Central memory CD8-positive, alpha-beta T cell (primary cell): ENCODE measurements around the gene GNAS.

Experiments
- ATAC-seq: fragments of 150-1000 bp; cut with Tn5 transposase; replicated peaks from 2 replicates; pipeline ENCODE4 v1.10.0; 2022; ENCODE audit warnings: mild to moderate bottlenecking, moderate FRiP score, moderate number of reproducible peaks; ENCODE audit not compliant: poor library complexity, severe bottlenecking; ENCODE audit errors: extremely low read depth
- DNase-seq, 2 donors: peaks; one replicate each; pipeline ENCODE4 v3.0.0; 2021; ENCODE audit warnings: low spot score in 2 of 2
- H3K27ac Mint-ChIP-seq: one replicate; pipeline ENCODE4 v1.8.0; 2022; ENCODE audit warnings: low read depth, mild to moderate bottlenecking, moderate library complexity, mixed read lengths
- H3K27me3 Mint-ChIP-seq: one replicate; pipeline ENCODE4 v1.8.0; 2022; ENCODE audit warnings: mixed read lengths
- H3K36me3 Mint-ChIP-seq: one replicate; pipeline ENCODE4 v1.8.0; 2022; ENCODE audit warnings: mild to moderate bottlenecking, moderate library complexity, mixed read lengths; ENCODE audit not compliant: insufficient read depth
- H3K4me1 Mint-ChIP-seq: one replicate; pipeline ENCODE4 v1.8.0; 2022; ENCODE audit warnings: mixed read lengths
- H3K4me3 Mint-ChIP-seq: one replicate; pipeline ENCODE4 v1.8.0; 2022; ENCODE audit warnings: mild to moderate bottlenecking, moderate library complexity, mixed read lengths
- H3K9me3 Mint-ChIP-seq: one replicate; pipeline ENCODE4 v1.8.0; 2022; ENCODE audit warnings: mixed read lengths

The GNAS gene

DNA sequence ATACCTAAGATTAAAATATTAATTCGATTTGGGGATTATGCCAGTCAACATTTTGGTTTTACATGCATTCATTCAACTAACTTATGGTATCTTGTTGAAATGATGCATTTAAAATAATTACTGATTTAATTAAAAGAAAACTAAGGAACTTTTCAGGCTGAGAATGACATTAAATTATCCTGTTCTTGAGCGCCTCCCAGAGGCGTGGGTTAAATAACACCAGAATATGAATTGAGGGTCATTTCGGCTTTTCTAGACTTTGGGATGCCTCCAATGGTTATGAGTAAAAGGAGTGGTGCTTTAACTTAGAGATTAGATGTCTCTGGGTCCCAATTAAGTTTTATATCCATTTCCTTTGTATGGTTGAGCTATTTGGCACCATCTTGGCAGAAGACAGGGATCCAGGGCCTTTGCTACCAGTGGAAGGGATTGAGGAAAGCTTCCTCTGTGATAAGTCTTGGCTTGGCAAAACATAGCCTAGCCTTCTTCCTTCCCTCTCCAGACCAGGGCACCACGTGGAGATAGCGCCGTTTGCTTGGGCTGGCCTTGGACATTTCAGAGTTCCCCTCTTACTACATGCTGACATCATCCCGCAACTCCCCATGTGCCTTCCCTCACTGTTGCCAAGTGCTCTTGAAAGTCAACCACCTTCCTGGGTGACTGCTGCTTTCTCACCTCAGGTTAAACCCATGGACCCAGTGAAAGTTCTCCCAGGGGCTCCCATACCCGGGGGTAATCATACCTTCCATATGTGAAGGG lies 28.7 kb downstream of the GNAS start:
- no peak overlapping the region for H3K4me3 Mint-ChIP-seq
- no peaks in the 10 kb centered on the region for H3K9me3 Mint-ChIP-seq
- H3K27me3 Mint-ChIP-seq: peaks cover 6% of the 10 kb centered on the region
- ATAC-seq (no peak), DNase-seq (no peak)
- peaks cover 11% of the 10 kb centered on the region for H3K4me1 Mint-ChIP-seq
- no peak overlapping the region for H3K27ac Mint-ChIP-seq
- peaks cover 2% of the 10 kb centered on the region for H3K36me3 Mint-ChIP-seq

DNA sequence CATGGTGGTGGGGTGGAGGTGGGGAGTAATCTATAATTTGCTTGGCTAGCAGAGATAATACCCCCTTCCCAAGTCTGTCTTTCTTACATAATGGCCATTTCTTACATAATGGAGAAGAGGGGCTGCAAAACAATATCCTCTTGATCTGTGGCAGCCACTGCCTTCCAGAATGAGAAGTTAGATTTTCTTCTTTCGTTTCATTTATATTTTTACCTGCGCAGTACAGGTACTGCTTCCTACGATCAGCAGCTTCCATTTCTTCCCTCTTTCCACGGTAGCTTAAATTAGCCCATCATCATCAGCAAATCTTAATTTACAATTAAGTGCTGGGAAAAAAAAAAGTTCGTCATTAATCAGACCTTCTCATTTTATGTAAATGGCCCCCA lies 30.2 kb downstream of the GNAS start:
- peaks cover under 1% of the 10 kb centered on the region for H3K36me3 Mint-ChIP-seq
- ATAC-seq (no peak), DNase-seq (no peak)
- H3K27ac Mint-ChIP-seq: no peak overlapping the region
- peaks cover 6% of the 10 kb centered on the region for H3K27me3 Mint-ChIP-seq
- no peak overlapping the region for H3K4me3 Mint-ChIP-seq
- peaks cover 7% of the 10 kb centered on the region for H3K4me1 Mint-ChIP-seq
- H3K9me3 Mint-ChIP-seq: no peaks in the 10 kb centered on the region

DNA sequence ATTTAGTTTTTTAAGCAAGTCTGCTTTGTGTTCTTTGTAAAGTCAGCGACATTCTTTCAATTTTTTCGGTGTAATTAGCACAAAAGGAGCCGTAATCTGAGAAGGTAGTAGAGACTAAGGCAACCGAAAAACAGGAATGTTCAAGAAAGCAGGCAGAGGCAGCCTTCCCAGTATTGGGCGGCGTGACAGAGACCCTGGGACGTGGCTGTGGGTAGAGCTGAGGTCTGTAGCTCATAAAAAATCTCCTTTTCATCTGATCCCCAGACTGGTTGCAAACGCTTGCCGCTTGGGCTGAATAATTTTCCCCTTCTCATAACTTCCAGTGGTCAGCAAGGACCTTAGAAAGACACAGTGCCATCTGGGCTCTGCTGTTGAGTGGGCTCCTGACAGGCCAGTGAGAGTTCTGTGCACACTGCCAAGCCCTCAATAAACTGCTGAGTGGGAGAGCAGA lies 30.8 kb downstream of the GNAS start:
- no peaks in the 10 kb centered on the region for H3K36me3 Mint-ChIP-seq
- H3K4me1 Mint-ChIP-seq: peaks cover 1% of the 10 kb centered on the region
- H3K27me3 Mint-ChIP-seq: peaks cover 6% of the 10 kb centered on the region
- DNase-seq: no peak
- H3K9me3 Mint-ChIP-seq: no peaks in the 10 kb centered on the region
- H3K4me3 Mint-ChIP-seq: no peak overlapping the region
- ATAC-seq: no peak
- no peak overlapping the region for H3K27ac Mint-ChIP-seq

DNA sequence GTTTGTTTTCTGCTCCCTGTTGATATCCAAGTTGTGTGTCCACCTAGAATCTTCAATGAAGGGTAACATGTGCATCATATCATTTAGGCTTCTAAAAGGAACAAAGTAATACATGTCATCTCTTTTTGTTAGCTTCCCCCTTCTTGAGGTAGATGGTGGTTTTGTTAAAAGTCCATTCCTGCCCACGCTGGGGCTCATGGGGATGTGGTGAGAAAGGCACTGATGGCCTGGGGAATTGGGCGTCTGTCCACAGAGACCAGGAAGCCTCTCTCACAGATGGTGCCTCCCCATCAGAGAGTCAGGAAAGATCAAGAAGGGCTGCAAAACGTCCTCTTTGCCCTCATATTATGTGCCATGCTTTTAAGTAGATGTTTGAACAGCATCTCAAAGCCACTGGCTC lies 32.5 kb downstream of the GNAS start:
- ATAC-seq (no peak), DNase-seq (no peak)
- peaks cover 10% of the 10 kb centered on the region for H3K36me3 Mint-ChIP-seq
- H3K4me1 Mint-ChIP-seq: peaks cover 3% of the 10 kb centered on the region
- no peak overlapping the region for H3K27ac Mint-ChIP-seq
- H3K9me3 Mint-ChIP-seq: no peaks in the 10 kb centered on the region
- H3K27me3 Mint-ChIP-seq: peaks cover 6% of the 10 kb centered on the region
- no peak overlapping the region for H3K4me3 Mint-ChIP-seq

DNA sequence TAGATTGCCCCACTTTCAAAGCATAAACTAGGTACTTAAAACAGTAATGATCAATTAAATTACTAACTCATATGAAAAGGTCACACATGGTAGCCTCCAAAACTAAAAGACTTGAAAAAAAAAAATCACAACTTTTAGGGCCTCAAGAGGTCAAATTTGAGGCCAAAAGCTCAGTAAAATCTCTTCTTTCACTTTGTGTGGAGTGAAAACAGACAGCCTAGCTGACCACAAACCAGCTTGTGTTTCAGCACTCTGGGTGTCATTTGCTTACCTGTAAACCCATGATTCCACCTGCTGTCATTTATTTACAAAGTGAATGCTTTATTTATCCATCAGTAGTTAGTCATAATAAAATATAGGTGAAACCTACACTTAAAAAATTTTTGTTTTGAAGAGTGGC lies 34.0 kb downstream of the GNAS start:
- peaks cover 15% of the 10 kb centered on the region for H3K36me3 Mint-ChIP-seq
- peaks cover 6% of the 10 kb centered on the region for H3K27me3 Mint-ChIP-seq
- H3K4me1 Mint-ChIP-seq: peaks cover 6% of the 10 kb centered on the region
- H3K27ac Mint-ChIP-seq: no peak overlapping the region
- ATAC-seq: no peak
- H3K4me3 Mint-ChIP-seq: no peak overlapping the region
- no peaks in the 10 kb centered on the region for H3K9me3 Mint-ChIP-seq
- no peak for DNase-seq

DNA sequence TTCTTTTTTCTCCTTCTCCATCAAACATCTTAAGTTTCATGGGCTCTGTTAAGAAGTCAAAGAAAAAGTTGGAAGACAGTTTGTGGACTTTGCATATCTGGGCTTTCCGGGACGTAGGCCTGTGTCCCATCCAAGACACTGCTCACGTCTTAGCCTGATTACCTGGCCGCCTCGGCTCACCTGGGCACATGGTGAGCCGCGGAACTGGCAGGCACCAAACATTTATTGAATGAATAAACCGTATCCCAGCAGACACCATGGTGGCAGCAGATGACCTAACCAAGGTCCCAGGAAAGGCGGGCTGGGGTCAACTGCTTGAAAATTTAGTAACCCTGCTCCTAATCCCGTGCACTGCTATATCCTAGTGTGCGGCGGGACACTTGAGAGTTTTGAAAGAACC lies 35.6 kb downstream of the GNAS start:
- Mint-ChIP-seq H3K27ac (peak overlapping the region; percentile 83), H3K4me1 (peaks cover 20% of the 10 kb centered on the region), H3K27me3 (peaks cover 2% of the 10 kb centered on the region), H3K36me3 (peaks cover 24% of the 10 kb centered on the region), H3K9me3 (no peaks in the 10 kb centered on the region), H3K4me3 (peak overlapping the region; percentile 90)
- DNase-seq (no peak), ATAC-seq (no peak)

DNA sequence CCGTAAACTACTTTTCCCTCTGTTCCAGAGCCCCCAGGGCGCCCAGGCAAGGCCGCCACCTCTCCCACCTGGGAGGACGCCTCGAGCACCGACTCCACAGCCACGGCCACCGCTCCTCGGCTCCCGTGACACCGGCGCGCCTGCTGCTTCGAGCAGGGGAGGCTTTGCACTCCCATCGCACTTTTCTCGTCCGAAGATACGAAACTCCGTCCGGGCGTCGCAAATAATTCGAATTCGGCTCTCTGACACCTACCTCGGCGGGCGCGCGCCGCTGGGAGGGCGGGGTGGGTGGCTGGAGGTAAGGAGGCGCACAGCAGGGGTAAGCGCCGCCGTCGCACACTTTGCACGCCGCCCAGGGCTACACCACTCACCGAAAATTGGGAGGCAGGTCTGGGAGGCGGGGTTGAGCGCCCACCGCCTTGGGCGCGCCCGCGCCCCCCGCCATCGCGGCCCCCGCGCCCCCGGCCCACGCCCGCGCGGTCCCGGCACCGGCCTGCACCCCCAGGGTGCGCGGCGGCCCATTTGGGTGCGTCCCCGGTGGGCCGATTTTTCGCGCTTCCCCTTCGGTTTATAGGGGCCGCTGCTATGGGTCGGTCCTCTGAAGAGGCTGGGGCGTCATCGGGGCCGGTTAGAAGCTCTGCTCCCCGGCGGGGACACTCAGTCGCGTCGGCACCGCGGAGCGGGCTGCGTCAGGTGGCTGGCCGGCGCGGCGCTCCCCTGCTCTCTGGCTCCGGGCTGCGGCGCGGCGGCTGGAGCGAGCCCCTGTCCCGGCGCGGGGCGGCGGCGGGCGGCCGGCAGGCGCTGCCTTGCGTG lies 36.2 kb downstream of the GNAS start:
- Mint-ChIP-seq H3K27me3 (no peaks in the 10 kb centered on the region), H3K4me3 (peak overlapping the region; percentile 90), H3K27ac (peak overlapping the region; percentile 98), H3K4me1 (peaks cover 26% of the 10 kb centered on the region), H3K36me3 (peaks cover 28% of the 10 kb centered on the region), H3K9me3 (no peaks in the 10 kb centered on the region)
- ATAC-seq (peak; percentile 55), DNase-seq (peak in 1 of 2 donors; percentile 82)

DNA sequence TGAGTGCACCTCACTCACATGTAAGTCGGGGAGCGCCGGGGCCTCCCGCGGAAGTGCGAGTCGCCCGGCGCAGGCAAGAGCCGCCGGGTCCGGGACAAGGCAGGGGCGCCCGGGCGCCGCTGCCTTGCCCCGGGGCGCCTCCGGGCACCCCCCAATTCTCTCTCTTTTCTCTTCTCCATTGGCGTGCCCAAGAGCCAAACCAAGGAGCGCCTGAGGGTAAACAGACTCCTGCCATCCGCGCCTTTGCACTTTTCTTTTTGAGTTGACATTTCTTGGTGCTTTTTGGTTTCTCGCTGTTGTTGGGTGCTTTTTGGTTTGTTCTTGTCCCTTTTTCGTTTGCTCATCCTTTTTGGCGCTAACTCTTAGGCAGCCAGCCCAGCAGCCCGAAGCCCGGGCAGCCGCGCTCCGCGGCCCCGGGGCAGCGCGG lies 36.8 kb downstream of the GNAS start:
- DNase-seq: no peak
- peak; percentile 4 for ATAC-seq
- H3K4me3 Mint-ChIP-seq: peak overlapping the region; percentile 90
- no peaks in the 10 kb centered on the region for H3K9me3 Mint-ChIP-seq
- peaks cover 32% of the 10 kb centered on the region for H3K4me1 Mint-ChIP-seq
- H3K36me3 Mint-ChIP-seq: peaks cover 28% of the 10 kb centered on the region
- H3K27me3 Mint-ChIP-seq: no peaks in the 10 kb centered on the region
- peak overlapping the region; percentile 98 for H3K27ac Mint-ChIP-seq

DNA sequence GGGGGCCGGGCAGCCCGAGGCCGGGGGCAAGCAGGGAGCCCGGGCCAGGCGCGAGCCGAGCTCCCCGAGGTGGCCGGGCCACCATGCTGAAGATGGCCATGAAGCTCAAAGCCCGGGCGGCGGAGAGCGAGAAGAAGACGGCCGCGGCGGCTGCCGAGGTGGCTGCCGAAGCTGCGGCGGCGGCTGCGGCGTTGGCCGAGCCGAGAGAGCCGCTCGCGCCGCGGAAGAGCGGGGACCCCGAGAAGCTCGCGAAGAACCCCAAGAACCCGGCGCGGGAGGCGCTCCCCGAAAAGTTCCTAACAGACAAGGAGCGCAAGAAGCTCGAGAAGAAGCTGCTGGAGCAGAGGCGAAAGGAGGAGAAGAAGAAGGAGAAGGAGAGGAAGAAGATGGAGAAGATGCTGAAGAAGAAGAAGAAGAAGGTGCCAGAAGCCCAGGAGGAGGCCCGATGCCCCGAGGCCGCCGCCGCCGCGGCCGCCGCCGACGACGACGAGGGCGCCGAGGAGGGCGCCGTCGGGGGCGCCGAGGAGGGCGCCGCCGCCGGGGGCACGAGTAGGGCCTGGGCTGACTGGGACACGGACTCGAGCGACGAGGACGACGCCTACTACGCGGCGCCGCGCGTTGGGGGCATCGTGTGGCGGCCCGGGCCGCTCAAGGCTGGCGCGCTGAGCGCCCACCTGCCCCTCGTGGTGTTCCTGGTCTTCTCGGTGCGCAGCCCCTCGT lies 37.4 kb downstream of the GNAS start:
- DNase-seq (peak in 1 of 2 donors; percentile 45), ATAC-seq (peak; percentile 10)
- peaks cover 28% of the 10 kb centered on the region for H3K36me3 Mint-ChIP-seq
- no peaks in the 10 kb centered on the region for H3K9me3 Mint-ChIP-seq
- peaks cover 38% of the 10 kb centered on the region for H3K4me1 Mint-ChIP-seq
- H3K4me3 Mint-ChIP-seq: peak overlapping the region; percentile 90
- no peaks in the 10 kb centered on the region for H3K27me3 Mint-ChIP-seq
- peak overlapping the region; percentile 98 for H3K27ac Mint-ChIP-seq

DNA sequence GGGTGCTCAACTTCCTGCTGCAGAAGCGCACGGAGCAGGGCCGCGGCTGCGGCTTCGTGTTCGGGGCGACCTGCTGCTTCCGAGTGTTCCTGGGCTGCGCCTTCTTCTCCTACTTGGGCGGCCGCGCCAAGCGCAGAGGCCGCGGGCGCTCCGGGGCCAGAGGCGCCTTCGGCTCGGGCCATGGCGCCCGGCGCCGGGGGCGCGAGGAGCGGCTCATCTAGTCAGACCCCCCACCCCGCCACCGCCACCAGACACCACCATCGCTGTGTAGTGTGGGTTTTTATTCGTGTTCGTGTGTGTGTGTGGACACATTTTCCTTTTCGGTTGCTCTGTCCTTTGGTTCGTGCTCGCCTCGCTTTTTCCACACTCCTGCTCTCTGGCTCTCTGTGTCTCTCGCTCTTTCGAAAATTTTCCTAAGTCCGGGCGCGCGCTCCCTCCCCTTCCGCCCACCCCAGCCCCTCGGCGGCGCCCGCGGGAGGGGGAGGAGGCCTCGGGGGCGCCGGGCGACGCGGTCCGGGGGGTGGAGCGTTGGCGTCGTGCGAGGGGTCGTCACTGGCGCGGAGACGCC lies 38.1 kb downstream of the GNAS start:
- no peaks in the 10 kb centered on the region for H3K9me3 Mint-ChIP-seq
- peaks cover 45% of the 10 kb centered on the region for H3K4me1 Mint-ChIP-seq
- no peaks in the 10 kb centered on the region for H3K27me3 Mint-ChIP-seq
- peak; percentile 26 for ATAC-seq
- H3K36me3 Mint-ChIP-seq: peaks cover 31% of the 10 kb centered on the region
- peak overlapping the region; percentile 90 for H3K4me3 Mint-ChIP-seq
- peak in 1 of 2 donors; percentile 47 for DNase-seq
- peak overlapping the region; percentile 98 for H3K27ac Mint-ChIP-seq

DNA sequence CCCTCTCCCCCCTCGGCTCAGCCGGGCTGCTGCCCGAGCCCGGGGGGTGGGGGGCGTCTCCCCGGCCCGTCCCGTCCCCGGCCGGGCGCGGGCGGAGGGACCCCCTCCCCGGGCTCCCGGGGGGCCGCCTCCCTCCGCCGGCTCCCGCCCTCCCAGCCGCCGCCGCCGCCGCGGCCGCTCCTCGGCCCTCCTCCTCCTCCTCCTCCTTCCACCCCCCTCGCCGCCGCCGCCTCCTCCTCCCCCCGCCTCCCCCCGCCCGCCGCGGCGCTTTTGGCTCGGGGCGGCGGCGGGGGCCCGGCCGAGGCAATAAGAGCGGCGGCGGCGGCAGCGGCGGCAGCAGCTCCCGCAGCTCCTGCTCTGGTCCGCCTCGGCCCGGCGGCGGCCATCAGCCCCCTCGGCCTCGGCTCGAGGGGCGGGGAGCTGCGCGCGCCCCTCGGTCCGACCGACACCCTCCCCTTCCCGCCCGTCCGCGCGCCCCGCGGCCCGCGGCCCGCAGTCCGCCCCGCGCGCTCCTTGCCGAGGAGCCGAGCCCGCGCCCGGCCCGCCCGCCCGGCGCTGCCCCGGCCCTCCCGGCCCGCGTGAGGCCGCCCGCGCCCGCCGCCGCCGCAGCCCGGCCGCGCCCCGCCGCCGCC lies 38.7 kb downstream of the GNAS start:
- Mint-ChIP-seq H3K9me3 (no peaks in the 10 kb centered on the region), H3K27me3 (no peaks in the 10 kb centered on the region), H3K4me1 (peaks cover 51% of the 10 kb centered on the region), H3K36me3 (peaks cover 36% of the 10 kb centered on the region), H3K27ac (peak overlapping the region; percentile 98), H3K4me3 (peak overlapping the region; percentile 92)
- DNase-seq: peak in 1 of 2 donors; percentile 53
- ATAC-seq: peak; percentile 7

DNA sequence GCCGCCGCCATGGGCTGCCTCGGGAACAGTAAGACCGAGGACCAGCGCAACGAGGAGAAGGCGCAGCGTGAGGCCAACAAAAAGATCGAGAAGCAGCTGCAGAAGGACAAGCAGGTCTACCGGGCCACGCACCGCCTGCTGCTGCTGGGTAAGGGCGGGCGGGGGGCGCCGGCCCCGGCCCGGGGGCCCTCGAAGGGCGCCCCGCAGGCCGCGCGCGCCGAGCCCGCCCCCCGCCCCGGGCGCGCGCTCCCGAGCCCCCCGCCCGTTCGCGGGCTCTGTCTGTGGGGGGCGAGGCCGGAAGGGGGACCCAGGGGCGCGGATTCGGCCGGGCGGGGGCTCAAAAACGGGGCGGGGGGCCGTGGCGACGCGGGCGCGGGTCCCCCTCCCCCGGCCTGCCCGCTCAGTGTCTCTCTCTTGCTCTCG lies 39.2 kb downstream of the GNAS start:
- Mint-ChIP-seq H3K27me3 (no peaks in the 10 kb centered on the region), H3K9me3 (no peaks in the 10 kb centered on the region), H3K27ac (peak overlapping the region; percentile 96), H3K4me3 (peak overlapping the region; percentile 92), H3K4me1 (peaks cover 56% of the 10 kb centered on the region), H3K36me3 (peaks cover 41% of the 10 kb centered on the region)
- peak in 1 of 2 donors; percentile 19 for DNase-seq
- no peak for ATAC-seq
